GM21367 (cell line): ENCODE measurements around the gene SERGEF.

Source experiments
- ATAC-seq: cut with Tn5 transposase; IDR thresholded peaks from one replicate; pipeline ENCODE4 v1.9.1; 2021; ENCODE audit not compliant: unreplicated experiment

The SERGEF gene

GRCh38 chr11:17867341-17867740, 145.5 kb downstream of the SERGEF start:
- ATAC-seq: no peak

DNA sequence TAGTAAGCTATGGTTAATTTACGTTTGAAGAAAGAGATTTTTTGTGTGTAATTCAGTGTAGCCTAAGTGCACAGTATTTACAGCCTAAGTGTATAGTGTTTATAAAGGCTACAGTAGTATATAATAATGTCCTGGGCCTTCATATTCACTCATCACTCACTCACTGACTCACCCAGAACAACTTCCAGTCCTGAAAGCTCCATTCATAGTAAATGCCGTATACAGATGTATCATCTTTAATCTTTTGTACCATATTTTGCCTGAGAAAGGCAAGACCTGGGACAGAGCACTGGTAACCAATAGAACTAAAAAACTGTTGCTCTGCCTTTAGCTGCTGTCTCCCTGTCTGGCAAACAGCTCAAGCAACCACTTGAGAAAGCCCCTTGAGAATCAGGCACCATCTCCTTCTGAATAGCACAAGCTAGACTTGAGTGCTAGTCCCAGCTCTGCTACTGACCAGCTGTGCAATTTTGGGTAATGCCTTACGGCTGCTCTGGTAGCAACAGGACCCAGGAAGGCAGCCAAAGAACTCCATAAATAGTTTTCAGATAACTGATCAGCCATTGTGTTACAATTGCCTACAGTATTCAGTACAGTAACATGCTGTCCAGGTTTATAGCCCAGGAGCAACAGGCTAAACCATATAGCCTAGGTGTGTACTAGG, 146.9 kb downstream of the SERGEF start:
- ATAC-seq: no peak

GRCh38 chr11:17864478-17864941, 148.3 kb downstream of the SERGEF start:
- no peak for ATAC-seq

- no peak for ATAC-seq
Measured at GRCh38 chr11:17861036-17861755, 151.7 kb downstream of the SERGEF start.

GRCh38 chr11:17859552-17859951, 153.3 kb downstream of the SERGEF start:
- no peak for ATAC-seq

DNA sequence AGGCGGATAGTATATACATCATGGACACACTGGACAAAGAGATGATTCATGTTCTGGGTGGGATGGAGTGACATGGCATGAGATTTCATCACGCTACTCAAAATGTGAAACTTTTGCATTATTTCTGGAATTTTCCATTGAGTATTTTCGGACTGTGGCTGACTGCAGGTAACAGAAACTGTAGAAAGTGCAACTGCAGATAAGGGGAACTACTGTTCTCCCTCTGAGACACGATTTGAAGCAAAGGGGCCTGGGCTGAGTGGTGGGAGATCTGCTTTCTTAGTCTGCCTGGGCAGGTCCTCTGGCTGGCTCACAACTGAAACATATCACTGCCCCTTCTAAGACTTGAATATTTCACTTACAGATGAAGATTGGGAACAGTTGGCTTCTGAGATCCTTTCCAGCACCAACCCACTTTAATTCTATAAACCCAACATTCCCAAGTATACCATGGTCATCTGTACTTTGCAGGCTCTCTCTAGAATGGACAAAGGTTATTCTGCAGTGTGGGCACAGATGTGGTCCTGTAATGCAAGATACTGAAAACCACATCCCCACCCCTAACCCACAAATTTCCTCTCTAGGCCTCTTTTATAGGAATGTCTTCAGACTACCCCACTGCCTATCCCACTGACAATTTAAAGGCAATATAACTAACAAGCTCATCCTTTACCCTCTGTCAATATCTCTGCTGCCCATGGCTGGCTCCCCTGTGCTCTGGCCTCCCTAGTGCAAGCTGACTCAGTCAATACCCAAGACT, 157.1 kb downstream of the SERGEF start:
- ATAC-seq: no peak

- no peak for ATAC-seq
Measured at GRCh38 chr11:17853280-17853679, 159.6 kb downstream of the SERGEF start.

DNA sequence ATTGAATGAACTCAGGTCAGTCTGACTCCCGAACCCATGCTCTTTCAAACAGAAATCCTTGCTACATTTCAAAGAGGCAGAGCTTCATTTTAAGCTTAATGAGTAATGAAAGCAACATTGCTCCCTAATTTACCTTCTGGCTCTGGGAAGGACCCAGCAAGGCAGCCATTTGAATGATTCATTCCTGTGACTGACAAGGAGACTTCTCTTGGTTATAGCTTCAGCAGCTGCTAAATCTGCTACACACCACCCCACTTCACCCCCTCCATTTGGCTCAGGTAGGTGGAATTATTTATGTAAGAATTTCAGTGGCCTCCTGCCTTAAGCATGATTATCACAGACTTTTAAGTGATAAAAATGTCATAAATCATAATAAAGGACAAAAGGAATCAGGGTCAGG, 160.6 kb downstream of the SERGEF start:
- ATAC-seq: no peak

DNA sequence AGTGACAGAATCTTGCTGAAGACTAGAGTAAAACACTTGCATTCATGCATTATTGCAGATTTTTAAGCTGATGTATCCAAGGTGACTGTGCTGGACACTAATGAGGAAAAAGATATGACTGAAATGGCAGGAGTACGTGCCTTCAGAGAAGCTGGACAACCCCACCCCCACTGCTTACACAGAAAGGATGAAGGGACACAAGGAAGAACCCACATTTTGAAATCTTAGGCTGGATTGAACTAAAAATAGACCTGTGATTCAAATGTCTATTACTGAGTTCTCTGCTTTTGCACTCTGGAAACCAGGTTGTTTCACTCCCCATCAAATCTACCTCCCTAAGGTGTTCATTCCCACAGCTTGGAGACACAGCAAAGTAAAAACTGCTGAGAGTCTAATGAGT, 161.2 kb downstream of the SERGEF start:
- ATAC-seq: no peak

- no peak for ATAC-seq
Measured at GRCh38 chr11:17850336-17850735, 162.5 kb downstream of the SERGEF start.

DNA sequence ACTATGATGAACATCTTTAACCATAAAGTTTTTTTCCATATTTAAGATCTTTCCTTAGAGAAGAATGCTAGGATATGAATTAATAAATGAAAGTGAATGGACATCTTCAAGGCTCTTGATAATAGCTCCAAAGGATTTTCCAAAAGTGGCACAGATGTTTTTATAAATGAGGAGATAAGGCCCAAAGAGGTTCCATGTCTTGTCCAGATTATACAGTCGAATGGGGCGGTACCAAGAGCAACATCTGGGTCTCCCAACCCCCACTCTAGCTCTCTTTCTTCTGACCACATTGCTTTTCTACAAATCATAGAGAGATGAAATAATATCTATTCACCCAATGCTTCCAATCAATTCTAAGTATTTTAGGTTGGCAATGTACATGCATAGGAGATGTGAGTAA, 164.1 kb downstream of the SERGEF start:
- no peak for ATAC-seq

DNA sequence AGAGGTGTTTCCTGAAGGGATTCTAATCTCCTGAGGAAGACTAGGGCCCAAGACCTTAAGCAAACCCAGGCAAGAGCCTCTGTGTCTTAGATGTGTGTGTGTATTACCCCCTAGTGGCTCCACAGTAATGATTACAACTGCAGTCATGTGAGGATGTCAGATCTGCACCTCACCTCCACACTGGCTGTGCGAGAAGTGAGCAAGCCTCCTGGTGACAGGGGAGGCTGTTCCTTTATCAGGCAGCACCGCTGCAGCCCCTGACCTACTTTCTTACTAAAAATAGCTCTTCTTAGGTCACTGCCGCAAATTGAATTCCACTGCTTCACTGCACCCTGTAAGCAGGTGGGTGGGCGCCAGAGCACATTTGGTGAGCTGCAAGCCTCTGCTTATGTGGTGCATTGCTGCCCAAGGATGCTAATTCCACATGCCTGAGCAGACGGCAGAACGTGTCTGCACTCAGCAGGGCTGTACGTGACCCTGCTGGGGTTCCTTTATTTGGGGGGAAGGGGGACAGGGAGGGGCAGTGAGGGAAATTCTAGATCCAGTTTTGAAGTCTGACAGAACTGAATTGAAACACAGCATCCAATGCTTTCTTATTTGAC, 165.9 kb downstream of the SERGEF start:
- ATAC-seq: no peak

DNA sequence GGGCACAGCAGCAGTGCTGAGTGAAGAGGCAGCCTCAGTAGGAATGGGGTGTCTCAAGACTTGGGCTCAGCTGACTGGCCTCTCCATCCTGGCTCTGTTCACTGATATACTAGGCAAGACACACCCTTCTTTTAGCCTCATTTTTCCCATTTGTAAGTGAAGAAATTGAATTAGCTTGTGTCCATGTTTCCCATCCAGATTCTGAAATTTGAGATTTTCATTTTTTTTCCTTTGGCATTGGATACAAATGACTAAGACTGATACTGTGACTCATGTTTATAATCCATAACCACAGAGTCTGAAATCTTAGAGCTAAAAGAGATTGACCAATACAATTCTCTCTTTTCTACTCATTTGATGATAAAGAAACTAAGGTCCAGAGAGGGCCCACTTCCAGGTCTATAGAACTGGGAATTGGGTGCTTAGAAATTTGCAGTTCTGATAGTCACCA, 167.4 kb downstream of the SERGEF start:
- no peak for ATAC-seq

DNA sequence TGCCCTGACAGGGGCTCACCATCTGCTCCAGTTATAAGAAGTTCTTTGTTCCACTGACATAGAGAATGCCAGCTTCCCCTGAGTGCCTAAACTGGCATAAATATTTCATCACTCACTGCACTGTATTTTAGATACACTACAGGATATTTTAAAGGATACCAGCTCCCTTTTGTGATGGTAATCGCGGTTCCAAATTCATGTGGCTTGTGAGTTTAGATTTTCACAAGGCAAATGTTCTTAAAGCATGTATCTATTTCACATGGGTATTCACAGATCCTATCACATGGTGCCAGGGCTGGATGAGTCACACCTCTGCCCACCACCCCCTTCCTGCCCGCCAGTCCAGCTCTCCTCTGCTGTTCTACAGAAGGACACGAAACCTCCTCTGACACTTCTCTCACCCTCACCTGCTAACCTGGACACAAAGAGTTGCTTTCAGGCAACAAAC, 172.7 kb downstream of the SERGEF start:
- no peak for ATAC-seq

GRCh38 chr11:17839450-17839849, 173.4 kb downstream of the SERGEF start:
- no peak for ATAC-seq

DNA sequence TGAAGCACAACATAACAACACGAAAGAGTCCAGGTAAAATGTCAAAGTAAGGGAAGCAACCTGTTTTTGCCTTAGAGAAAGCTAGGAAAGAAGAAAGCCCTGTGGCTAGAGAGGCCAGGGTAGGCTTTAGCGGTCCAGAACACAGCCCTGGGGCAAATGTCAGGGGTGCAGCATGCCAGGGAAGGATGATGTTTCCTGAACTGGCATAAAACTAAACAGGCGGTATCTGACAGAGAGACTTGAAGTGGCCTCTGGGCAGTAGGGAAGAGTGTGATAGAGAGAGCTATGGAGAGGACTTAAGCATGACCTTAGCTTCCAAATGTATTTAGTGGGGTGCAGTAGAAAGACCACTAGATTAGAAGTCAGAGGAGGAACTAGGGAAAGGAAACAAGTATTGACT, 174.7 kb downstream of the SERGEF start:
- ATAC-seq: no peak

DNA sequence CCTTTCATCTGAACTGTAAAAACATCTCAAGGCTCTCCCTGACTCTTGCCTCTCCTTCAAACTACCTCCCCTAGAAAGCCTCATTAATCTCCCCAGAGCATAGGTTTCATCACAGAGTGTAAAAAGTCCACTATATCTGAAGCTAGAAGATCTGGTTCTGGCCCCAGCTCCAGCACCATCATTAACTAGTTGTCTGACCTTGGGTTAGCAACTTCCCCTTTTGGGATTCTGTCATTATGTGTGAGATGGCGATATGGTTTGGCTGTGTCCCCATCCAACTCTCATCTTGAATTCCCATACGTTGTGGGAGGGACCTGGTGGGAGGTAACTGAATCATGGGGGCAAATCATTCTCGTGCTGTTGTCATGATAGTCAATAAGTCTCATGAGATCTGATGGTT, 181.0 kb downstream of the SERGEF start:
- ATAC-seq: no peak

DNA sequence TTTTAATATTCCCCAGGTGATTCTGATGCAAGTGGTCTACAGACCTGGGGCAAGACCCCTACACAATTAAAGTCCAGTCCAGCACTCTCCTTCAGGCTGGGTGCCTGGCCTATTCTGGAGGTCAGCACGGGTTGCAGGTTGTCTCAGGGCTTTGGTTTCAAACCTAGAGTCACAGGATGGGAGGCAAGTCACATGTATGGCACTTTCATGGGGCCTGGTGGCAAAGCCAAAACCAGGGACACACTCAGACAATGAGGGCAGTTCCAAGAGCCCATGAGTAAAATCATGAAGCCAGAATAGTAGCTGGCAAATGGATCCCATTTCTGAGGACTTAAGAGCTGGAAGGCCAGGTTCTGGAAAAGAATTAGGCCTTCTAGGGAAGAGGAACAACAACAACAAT, 181.6 kb downstream of the SERGEF start:
- ATAC-seq: no peak

DNA sequence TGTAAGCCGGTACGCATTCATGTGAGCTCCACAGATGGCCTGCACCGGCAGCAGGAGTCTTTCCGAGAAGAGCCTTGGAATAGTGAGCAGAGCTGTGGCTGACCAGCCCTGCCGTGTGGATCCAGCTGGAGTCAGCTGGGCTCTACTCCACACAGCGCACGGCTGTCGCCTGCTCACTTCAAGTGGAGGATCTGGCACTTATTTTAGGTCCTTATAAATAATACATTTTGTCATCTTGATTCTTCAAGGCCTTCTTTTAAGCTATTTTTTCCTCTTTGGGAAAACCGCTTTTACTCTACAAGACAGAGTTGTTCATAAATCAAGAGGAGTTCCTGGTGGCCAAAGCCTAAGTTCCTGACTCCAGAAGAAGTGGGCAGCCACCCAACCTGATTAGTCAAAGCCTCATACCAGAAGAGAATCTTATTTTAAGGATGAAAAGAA, 184.5 kb downstream of the SERGEF start:
- no peak for ATAC-seq

- ATAC-seq: no peak
Measured at GRCh38 chr11:17827006-17827405, 185.8 kb downstream of the SERGEF start.

DNA sequence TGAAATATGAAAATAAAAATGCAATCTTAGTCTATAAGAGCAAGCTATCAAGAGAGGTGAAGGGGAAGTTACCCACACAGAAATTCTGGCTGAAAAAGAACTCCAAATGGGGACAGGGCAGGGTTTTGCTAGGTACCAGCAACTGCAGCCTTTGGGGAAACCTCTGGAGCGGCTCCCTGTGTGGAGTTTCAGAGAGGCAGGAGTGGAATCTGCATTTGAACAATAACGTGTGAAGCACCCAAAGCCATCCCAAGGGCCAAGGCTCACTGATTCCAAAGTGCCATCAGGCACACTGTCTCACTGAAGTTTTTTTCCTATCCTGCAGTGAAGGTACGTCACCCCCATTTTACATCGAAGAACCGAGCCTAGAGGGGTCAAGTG, 190.5 kb downstream of the SERGEF start:
- no peak for ATAC-seq
